Lower lobe of right lung (tissue), 2 donors: ENCODE results near the gene MYADML2. TPM values are rescaled to one million over a fixed set of nuclear protein-coding genes. Genes with fewer than 3 reads are reported as not detected.

ENCODE experiments used
- ATAC-seq, 2 donors: fragments of 200-7000 bp; cut with Tn5 transposase; one replicate each; pipeline ENCODE4 v1.9.1; 2020 to 2022; ENCODE audit warnings: mild to moderate bottlenecking in 2 of 2, moderate library complexity in 2 of 2
- DNase-seq: peaks from one replicate; pipeline ENCODE4 v3.0.0-alpha.2; 2020
- H3K27ac ChIP-seq: fragments of 200-600 bp; one replicate; pipeline ENCODE4 v1.8.0; 2022
- H3K27me3 ChIP-seq: fragments of 200-600 bp; one replicate; pipeline ENCODE4 v1.8.0; 2022; ENCODE audit warnings: low read depth
- H3K36me3 ChIP-seq: fragments of 200-600 bp; one replicate; pipeline ENCODE4 v1.8.0; 2022; ENCODE audit warnings: mild to moderate bottlenecking
- H3K4me1 ChIP-seq: fragments of 200-600 bp; one replicate; pipeline ENCODE4 v1.8.0; 2022
- H3K4me3 ChIP-seq: fragments of 200-600 bp; one replicate; pipeline ENCODE4 v1.8.0; 2022; ENCODE audit warnings: mild to moderate bottlenecking
- H3K9me3 ChIP-seq: fragments of 200-600 bp; one replicate; pipeline ENCODE4 v1.8.0; 2022
- CTCF ChIP-seq: fragments of 200-600 bp; IDR thresholded peaks from one replicate; pipeline ENCODE4 v1.8.0; 2022; ENCODE audit warnings: antibody characterized with exemption, mild to moderate bottlenecking
- intact Hi-C: fragments of 100-400 bp; cut with DNase I; formaldehyde crosslinking; loops from one replicate; pipeline ENCODE4 v1.11.0; 2022
- total RNA-seq: library from RNA; stranded (reverse); fragmentation: NEBNext Ultra II Directional; extraction: Animal tissue kit (Norgen Biotek cat#: 25700); gene quantifications from one replicate; pipeline ENCODE4 v1.2.1, GENCODE V29; 2021
- donor health status: DM: no; HTN: yes; CAD: no; lungs with severe emphysema.

MYADML2 gene
- total RNA-seq, 1 donor from 2014 or later, result not detected

GRCh38 chr17:81948635-81949378 lies 1.8 kb upstream of the MYADML2 start:
- no peak overlapping the region for H3K4me3 ChIP-seq
- no peaks in the 10 kb centered on the region for H3K9me3 ChIP-seq
- ATAC-seq (no peak), DNase-seq (no peak)
- H3K36me3 ChIP-seq, result no peaks in the 10 kb centered on the region
- H3K4me1 ChIP-seq, result no peaks in the 10 kb centered on the region
- no peak for TF ChIP-seq CTCF
- H3K27me3 ChIP-seq, result no peaks in the 10 kb centered on the region
- H3K27ac ChIP-seq, result no peak overlapping the region
- intact Hi-C loops, result no loop called here

DNA sequence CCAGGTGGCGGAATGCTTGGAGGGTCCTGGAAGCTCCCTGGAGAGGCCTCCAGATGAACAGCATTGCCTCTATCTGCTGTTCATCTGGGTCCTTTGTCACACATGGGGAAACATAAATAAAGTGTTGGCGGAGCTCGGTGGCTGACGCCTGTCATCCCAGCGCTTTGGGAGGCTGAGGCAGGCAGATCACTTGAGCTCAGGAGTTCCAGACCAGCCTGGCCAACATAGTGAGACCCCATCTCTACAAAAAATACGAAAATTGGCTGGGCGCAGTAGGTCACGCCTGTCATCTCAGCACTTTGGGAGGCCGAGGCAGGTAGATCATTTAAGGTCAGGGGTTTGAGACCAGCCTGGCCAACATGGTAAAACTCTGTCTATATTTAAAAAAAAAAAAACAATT lies 2.2 kb downstream of the MYADML2 start:
- H3K36me3 ChIP-seq, result no peaks in the 10 kb centered on the region
- H3K27ac ChIP-seq, result no peak overlapping the region
- TF ChIP-seq CTCF, result no peak
- DNase-seq (no peak), ATAC-seq (no peak)
- no peaks in the 10 kb centered on the region for H3K9me3 ChIP-seq
- intact Hi-C loops, result no loop called here
- H3K4me1 ChIP-seq, result no peaks in the 10 kb centered on the region
- peaks cover 20% of the 10 kb centered on the region for H3K27me3 ChIP-seq
- no peak overlapping the region for H3K4me3 ChIP-seq

- no peak overlapping the region for H3K27ac ChIP-seq
- ATAC-seq, result no peak
- H3K36me3 ChIP-seq, result no peaks in the 10 kb centered on the region
- no peak overlapping the region for H3K4me3 ChIP-seq
- no peaks in the 10 kb centered on the region for H3K4me1 ChIP-seq
- TF ChIP-seq CTCF, result no peak
- intact Hi-C loops, result no loop called here
- peaks cover 20% of the 10 kb centered on the region for H3K27me3 ChIP-seq
- no peak for DNase-seq
- H3K9me3 ChIP-seq, result no peaks in the 10 kb centered on the region
Observed at GRCh38 chr17:81942167-81942553, 4.9 kb downstream of the MYADML2 start.

DNA sequence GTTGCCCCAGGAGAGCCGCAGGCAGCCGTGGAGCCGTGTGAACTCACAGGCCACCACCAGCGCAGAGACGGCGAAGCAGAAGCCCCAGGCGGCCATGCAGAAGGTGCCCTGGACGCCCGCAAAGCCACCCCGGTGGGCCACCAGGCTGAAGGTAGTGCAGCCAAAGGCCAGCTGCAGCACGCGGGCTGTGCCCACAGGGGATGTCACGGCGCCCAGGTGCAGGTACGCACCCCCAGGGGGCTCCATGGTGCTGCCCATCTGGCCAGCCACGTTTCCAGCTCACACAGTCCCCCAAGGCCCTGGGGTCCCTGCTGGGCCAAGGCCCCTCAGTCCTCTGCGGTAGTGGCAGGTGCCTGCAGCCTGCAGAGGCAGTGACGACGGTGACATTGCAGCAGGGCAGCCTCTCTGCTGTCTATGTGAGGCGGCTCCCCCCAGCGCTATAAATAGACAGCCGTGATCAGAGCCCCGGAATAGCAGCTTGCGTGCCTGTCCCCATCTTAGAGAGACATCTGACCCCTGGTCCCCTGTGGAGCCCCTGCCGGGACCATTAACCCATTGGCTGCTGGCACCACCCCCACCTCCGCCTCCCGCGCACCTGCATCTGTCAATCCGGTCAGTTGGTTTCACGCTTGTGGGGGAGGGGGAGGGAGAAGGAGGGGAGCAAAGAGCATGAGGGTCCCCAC lies 5.4 kb downstream of the MYADML2 start:
- DNase-seq, result no peak
- no peak overlapping the region for H3K27ac ChIP-seq
- peaks cover 23% of the 10 kb centered on the region for H3K27me3 ChIP-seq
- no peak for ATAC-seq
- H3K36me3 ChIP-seq, result no peaks in the 10 kb centered on the region
- no peak overlapping the region for H3K4me3 ChIP-seq
- intact Hi-C loops, result no loop called here
- no peaks in the 10 kb centered on the region for H3K9me3 ChIP-seq
- no peak for TF ChIP-seq CTCF
- no peaks in the 10 kb centered on the region for H3K4me1 ChIP-seq

DNA sequence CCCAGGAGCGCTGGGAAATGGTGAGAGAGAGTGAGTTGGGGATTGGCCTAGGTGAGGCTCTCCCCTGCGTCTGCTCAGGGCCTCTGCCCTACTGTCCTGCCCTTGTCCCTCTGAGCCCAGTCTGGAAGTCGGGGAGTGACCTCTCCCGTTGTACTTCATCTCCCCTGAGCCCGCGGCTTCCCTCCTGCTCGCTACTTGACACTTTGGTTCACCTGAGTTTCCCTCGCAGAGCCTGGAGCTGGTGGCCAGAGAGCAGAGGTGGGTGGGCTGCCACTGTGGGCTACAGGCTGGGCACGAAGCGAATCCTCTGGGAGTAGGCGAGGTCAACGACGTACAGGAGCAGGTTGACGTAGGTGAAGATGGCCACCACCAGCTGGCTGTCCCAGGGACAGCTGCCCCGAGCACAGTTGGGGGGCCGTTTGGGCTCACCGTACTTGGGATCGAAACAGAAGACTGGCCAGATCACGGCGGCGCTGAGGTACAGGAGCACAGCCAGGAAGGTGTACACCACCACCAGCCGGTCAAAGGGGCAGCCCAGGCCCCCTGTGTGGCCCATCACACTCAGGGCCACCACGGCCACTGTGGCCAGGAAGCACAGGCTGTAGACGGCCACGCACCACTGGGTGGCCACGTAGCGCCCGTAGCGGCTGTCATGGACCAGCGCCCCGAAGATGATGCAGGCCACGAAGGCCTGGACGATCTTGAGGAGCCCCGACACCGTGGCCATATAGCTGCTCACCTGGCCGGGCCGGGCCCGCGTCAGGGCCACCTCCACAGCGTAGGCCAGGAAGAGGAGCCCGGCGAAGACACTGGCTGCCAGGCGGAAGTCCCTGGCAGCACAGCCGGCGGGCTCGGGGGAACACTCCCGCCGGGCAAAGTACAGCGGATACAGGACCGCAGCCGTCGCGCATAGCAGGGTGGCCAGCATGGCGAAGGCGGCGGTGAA lies 6.2 kb downstream of the MYADML2 start:
- TF ChIP-seq CTCF, result no peak
- peaks cover 24% of the 10 kb centered on the region for H3K27me3 ChIP-seq
- H3K9me3 ChIP-seq, result no peaks in the 10 kb centered on the region
- intact Hi-C loops, result no loop called here
- no peak overlapping the region for H3K4me3 ChIP-seq
- ATAC-seq, result no peak
- H3K27ac ChIP-seq, result no peak overlapping the region
- no peaks in the 10 kb centered on the region for H3K4me1 ChIP-seq
- no peak for DNase-seq
- H3K36me3 ChIP-seq, result no peaks in the 10 kb centered on the region
